TTC549 (cell line): ENCODE results near the gene RHD.
"Not testable (repeated sequence)": the region's sequence is repeated elsewhere in the genome, so short reads cannot be mapped to it uniquely, and the experiment has no call there.

Source experiments
- FAIRE-seq: peaks from 2 replicates; lab custom pipeline; 2012; peaks lifted over from hg19 to GRCh38; lab: Jason Lieb, UNC

RHD gene

GRCh38 chr1:25309085-25309484, 36.8 kb downstream of the RHD start:
- not testable (repeated sequence) for FAIRE-seq

GRCh38 chr1:25309486-25309885, 37.2 kb downstream of the RHD start:
- FAIRE-seq, result not testable (repeated sequence)

DNA sequence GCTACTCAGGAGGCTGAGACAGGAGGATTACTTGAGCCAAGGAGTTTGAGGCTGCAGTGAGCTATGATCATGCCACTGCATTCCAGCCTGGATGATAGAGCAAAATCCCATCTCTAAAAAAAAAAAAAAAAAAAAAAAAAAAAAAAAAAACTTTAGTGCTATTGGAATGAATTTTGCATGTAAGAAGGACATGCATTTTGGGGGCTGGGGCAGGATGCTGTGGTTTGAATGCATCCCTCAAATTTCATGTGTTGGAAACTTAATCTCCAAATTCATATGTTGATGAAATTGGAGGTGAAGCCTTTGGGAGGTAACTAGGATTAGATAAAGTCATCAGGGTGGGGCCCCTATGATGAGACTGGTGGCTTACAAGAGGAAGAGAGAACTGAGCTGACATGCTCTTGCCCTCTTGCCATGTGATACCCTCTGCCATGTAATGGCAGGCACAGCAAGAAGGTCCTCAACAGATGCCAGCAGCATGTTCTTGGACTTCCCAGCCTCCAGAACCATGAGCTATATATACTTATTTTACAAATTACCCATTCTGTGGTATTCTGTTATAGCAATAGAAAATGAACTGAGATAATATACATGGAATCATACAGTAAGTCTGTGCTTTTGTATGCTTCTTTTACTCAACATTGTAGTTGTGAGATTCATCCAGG, 40.6 kb downstream of the RHD start:
- FAIRE-seq, result not testable (repeated sequence)

DNA sequence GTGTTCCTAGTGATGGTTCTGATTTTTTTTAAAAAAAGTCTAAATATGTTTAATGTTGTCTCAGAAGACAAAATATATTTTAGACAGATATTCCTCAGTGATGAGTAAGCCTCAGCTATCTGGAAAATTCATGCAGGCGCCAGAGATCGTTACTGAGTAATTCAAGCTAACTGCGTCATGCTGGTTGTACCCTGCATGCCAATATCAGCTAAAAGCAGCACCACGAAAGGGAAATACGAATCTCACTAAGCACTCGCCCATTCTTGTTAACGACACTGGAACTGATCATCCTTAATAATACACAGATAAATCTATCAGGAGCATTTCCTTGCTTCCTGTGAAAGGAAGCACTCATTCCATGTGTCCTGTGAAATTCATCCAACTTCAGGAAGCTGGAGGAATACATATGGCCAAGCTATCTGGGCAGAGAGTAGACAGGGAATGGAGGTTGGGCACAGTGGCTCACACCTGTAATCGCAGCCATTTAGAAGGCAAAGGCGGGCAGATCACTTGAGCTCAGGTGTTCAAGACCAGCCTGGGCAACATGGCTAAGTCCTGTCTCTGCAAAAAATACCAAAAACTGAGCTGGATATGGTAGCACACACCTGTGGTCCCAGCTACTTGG, 48.1 kb downstream of the RHD start:
- FAIRE-seq, result not testable (repeated sequence)

DNA sequence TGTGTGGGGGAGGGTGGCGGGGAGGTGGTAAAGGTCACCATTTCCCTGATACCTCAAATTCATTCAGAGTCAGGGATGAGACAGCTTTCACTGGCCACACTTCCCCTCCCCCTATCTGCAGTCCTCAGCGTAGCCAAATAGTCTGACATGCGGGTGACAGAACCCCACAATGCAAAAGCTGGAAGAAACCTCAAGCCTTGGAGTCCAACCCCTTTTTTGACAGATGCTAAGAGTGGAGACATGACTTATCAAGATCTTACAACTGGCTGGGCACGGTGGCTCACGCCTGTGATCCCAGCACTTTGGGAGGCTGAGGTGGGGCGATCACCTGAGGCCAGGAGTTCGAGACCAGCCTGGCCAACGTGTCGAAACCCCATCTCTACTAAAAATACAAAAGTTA, 49.8 kb downstream of the RHD start:
- not testable (repeated sequence) for FAIRE-seq

DNA sequence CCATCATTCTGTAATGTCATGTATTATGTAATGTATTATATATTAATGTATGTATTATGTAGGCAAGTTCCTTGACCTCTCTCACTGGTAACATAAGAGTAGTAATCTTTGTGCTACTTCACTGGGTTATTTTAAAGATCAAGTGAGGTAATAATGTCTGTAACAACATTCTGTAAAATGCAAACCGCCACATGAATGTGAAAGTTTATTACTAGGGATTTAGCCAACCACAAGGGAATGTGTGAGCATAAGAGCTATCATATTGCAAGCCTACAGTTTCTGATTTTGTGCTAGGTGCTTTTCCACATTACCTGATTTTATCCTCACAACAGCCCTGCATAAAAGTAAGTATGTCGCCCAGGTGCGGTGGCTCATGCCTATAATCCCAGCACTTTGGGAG, 52.1 kb downstream of the RHD start:
- FAIRE-seq, result not testable (repeated sequence)

GRCh38 chr1:25327864-25328790, 55.8 kb downstream of the RHD start:
- not testable (repeated sequence) for FAIRE-seq

DNA sequence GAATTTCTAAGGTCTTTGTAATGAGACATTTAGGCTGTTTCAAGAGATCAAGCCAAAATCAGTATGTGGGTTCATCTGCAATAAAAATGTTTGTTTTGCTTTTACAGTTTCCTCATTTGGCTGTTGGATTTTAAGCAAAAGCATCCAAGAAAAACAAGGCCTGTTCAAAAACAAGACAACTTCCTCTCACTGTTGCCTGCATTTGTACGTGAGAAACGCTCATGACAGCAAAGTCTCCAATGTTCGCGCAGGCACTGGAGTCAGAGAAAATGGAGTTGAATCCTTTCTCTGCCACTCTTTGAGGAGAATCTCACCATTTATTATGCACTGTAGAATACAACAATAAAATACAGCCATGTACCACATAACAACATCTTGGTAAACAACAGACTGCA, 56.5 kb downstream of the RHD start:
- FAIRE-seq, result not testable (repeated sequence)

- not testable (repeated sequence) for FAIRE-seq
These were observed 57.0 kb downstream of the RHD start for GRCh38 chr1:25329336-25329735.

DNA sequence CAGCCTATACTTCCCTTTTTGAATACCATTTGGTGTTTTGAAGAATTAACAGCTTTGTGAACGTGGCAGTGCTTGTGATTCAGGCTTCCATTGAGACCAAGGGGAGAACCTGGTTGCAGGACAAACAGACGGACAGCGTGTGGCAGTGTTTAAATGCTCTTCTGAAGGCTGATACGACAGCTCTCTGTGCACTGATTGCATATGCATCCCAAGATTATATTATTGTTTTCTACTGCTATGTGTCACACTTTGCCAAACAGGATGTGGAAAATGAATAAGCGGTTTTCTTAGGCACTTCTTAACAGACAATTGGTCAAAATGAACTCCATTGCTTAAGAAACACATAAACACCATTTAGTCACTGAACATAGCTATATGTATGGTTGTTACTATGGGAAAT, 57.6 kb downstream of the RHD start:
- not testable (repeated sequence) for FAIRE-seq

DNA sequence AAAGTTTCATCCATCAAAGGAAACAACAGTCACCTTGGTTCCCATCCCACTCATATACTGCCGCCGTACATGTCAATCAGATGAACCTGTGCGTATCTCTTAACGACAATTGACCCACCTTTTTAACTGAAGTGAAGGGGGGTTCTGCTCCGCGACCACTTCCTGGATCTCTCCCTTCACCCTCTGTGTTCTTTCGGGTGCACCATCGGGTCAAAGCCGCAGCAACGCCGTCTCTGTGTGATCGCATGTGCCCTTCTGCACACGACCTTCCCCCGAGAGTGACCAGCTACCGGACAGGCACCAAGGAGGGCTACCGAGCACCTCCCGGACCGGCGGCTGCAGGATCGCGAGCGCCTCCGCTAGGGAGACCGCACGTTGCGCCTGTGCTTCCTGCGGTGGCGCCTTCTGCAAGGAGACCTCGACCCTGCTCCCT, 64.6 kb downstream of the RHD start:
- FAIRE-seq, result not testable (repeated sequence)

DNA sequence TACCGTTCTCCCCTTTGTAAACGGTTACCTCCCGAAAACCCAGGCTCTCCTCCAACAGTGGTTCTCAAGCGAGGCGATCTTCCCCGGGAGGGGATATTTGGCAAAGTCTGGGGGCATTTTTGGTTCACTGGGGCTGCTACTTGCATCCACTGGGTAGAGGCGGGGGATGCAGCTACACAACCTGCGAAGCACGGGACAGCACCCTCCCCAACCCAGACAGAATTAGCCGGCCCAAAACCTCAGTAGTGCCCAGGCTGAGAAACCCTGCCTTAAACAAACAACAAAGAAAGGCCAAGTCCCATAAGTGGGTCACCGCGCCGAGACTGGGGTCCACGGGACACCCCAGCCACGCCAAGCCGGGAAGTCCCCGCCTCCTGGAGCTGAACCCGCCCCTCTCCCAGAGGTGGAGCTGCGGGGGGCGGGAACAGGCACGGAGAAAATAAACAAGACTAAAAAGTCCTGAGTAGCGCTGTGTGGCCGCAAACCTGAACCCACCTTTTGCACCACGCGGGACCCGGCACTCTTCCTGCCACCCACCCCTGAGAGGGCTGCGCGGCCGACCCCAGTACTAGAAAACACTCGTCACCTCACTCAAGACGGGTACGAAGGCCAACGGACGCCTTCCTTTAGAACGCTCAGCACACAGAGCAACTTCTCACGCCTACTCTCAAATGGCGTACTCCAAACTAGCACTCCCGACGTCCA, 65.3 kb downstream of the RHD start:
- not testable (repeated sequence) for FAIRE-seq

DNA sequence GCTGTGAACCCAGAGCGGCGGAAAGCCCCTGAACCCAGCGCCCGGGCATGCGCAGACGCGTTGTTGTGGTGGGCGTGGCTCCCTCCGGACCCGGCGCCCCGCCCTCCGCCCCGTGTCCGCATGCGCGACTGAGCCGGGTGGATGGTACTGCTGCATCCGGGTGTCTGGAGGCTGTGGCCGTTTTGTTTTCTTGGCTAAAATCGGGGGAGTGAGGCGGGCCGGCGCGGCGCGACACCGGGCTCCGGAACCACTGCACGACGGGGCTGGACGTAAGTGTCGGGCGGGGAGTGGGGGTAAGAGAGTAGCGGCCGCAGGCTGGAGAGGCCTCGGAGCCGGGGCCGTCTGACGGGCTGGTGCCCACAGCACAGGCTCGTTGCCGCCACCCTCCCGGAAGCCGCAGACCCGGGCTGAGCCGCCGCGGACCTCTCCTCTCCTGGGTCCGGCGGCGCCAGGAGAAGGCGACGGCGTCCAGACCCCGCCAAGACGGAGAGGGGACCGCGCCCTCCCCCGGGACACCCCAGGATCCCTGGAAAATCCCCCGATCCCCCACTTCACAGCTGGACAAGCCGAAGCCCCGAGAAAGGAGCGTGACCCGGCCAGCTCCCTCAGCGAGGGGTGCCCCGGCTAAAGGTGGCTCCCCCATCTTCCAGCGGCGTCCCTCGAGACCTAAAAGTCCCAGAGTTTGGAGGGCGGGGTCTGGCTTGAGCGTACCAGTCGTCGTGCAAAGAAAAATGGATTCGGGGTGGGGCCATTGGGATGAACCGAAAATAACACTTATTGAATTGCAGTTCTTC, 66.1 kb downstream of the RHD start, which contains the start of gene TMEM50A:
TSS of gene TMEM50A (plus strand) at position 147 of the 794 bp plus-strand sequence. CDS start 2,153 bp downstream, outside the sequence.
- FAIRE-seq, result peak; percentile 73

GRCh38 chr1:25338986-25339385, 66.7 kb downstream of the RHD start:
- no peak for FAIRE-seq

- no peak for FAIRE-seq
These were observed 69.4 kb downstream of the RHD start for GRCh38 chr1:25341746-25342145.

DNA sequence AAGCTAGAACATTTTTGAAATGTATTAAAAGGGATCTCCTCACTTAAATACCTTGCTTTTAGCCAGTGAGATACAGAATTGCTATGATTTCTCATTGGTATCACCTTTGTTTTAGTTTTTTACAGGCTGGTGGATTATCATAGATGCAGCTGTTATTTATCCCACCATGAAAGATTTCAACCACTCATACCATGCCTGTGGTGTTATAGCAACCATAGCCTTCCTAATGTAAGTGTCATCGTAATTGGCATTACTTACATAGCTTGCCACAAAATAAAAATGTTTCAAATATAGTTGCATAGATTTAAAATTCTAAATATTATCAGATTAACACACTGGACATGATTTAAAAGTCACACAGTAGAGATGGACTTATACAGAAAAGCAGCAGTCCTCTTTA, 70.5 kb downstream of the RHD start:
- FAIRE-seq, result no peak

GRCh38 chr1:25343872-25344271, 71.6 kb downstream of the RHD start:
- no peak for FAIRE-seq

DNA sequence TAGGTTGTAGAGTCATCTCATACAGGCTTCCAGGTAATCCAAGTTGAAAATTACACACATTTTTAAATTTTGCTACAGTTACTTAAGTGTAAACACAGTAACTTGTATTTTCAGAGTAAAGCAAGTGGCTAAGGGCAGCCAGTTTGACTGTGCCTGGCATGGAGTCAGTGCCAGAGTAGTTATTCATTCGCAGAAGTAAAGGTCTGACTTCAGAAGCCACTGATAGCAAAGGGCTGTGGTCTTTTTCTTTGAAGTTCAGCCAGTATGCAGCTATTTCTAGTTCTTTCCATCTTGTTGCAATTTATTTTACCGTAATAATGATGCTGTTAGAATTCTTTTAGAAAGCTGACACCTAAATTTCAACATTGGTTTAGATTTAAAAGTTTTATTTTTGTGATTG, 75.2 kb downstream of the RHD start:
- no peak for FAIRE-seq

DNA sequence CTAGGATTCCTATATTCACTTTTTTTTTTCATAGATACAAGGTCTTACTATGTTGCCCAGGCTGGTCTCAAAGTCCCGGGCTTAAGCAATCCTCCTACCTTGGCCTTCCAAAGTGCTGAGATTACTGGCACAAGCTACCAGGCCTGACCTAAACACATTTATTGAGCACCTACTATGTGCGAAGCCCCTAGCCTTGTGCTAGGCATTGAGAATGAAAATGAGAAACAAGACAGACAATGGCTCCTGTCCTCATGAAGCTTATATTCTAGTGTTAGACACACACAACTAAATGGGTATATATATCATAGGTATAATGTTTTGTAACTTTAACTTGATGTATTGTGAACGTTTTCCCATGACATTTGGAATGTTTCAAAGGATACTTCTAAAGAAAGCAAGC, 77.3 kb downstream of the RHD start:
- FAIRE-seq, result no peak

GRCh38 chr1:25355841-25356395, 83.6 kb downstream of the RHD start:
- FAIRE-seq, result no peak

GRCh38 chr1:25356441-25356840, 84.1 kb downstream of the RHD start:
- FAIRE-seq, result no peak
